ENCODE data around the gene OASL. TPM values are rescaled to one million over a fixed set of nuclear protein-coding genes. Genes with fewer than 3 reads are reported as not detected.

Gene OASL
- total and polyA plus RNA-seq, 12 donors: 0.06 to 1.9 (median 0.56) TPM; not detected in 1

DNA sequence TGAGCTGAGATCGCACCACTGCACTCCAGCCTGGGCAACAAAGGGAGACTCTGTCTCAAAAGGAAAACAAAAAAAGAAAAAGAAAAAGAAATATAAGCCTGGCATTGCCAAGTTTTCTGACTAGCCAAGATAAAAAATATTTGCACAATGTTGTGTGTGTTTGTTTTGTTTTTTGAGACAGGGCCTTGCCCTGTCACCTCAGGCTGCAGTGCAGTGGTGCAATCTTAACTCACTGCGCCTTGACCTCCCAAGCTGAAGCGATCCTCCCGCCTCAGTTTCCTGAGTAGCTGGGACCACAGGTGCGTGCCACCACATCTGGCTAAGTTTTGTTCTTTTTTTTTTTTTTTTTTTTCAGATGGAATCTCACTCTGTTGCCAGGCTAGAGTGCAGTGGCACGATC, 17.3 kb downstream of the OASL start:
- Histone ChIP-seq H3K27ac (no peak overlapping the region), H3K9me3 (replicated peaks in 1 of 3) (no peaks in the 10 kb centered on the region), H3K4me3 (no peak overlapping the region), H3K27me3 (no peaks in the 10 kb centered on the region), H3K4me1 (replicated peaks in 1 of 2) (no peaks in the 10 kb centered on the region), H3K36me3 (replicated peaks in 1 of 2) (no peaks in the 10 kb centered on the region)
- intact Hi-C loops (cut with DNase I): no loop called here
- TF ChIP-seq CTCF (IDR thresholded peaks at IDR 0.05) (no peak), POLR2A (IDR thresholded peaks at IDR 0.05) (no peak)
- no peak for DNase-seq
- WGBS, 4 donors: 83 to 92% (median 90%) methylated on average over 5 to 6 of the region's 6 CpGs

DNA sequence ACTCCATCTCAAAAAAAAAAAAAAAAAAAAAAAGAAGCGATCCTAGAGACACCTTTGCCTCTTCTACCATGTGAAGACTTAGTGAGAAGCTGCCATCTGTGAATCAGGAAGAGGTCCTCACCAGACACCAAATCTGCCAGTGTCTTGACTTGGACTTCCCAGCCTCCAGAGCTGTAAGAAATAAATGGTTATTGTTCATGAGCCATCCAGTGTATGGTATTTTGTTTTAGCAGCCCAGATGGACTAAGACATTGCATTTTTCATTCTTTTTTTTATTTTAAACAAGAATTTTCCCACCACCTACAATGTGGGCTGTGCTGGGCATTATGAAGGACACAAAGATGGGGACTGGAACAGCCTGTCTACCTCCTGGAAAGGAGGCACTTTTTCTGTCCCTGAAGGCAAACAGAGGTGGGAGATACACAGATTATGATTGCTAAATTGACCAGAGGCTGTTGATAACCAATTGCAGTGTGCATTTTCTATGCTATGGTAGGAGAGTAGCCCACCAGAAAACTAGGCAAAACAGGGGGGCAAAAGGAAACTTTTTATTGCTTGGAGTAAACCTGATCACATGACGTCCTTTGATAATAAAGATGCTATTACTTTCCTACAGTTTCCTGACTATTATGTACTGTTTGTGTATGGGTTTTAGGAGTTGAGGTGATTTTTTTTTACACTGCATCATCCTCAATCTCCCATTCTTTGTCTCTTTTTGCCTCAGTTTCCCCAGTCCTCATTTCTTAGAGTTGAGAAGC, 20.0 kb downstream of the OASL start:
- Histone ChIP-seq H3K4me1 (replicated peaks in 1 of 2) (peaks cover 7 to 8% of the 10 kb centered on the region in 2 donors), H3K36me3 (replicated peaks in 1 of 2) (no peaks in the 10 kb centered on the region), H3K4me3 (no peak overlapping the region), H3K9me3 (replicated peaks in 1 of 3) (no peaks in the 10 kb centered on the region), H3K27ac (no peak overlapping the region), H3K27me3 (no peaks in the 10 kb centered on the region)
- intact Hi-C loops (cut with DNase I): no loop called here
- 72 to 98% (median 92%) methylated on average over 2 of the region's 2 CpGs for WGBS, 4 donors
- TF ChIP-seq POLR2A (IDR thresholded peaks at IDR 0.05) (no peak), CTCF (IDR thresholded peaks at IDR 0.05) (no peak)
- no peak for DNase-seq

GRCh38 chr12:121017966-121018491, 21.0 kb downstream of the OASL start:
- no peak overlapping the region for H3K27ac ChIP-seq
- peak in 6 of 7 donors; percentile 38 to 57 (median 56) for DNase-seq
- no peaks in the 10 kb centered on the region for H3K9me3 ChIP-seq (replicated peaks in 1 of 3)
- 72 to 89% (median 78%) methylated on average over 15 of the region's 15 CpGs for WGBS, 4 donors
- H3K27me3 ChIP-seq: no peaks in the 10 kb centered on the region
- H3K4me3 ChIP-seq: no peak overlapping the region
- peaks cover 7 to 8% of the 10 kb centered on the region in 2 donors for H3K4me1 ChIP-seq (replicated peaks in 1 of 2)
- intact Hi-C loops (cut with DNase I): no loop called here
- H3K36me3 ChIP-seq (replicated peaks in 1 of 2): no peaks in the 10 kb centered on the region
- TF ChIP-seq POLR2A (IDR thresholded peaks at IDR 0.05): no peak
- TF ChIP-seq CTCF (IDR thresholded peaks at IDR 0.05): no peak

- intact Hi-C loops (cut with DNase I): no loop called here
- no peaks in the 10 kb centered on the region for H3K36me3 ChIP-seq (replicated peaks in 1 of 2)
- peak; percentile 90 to 97 (median 92) for DNase-seq
- peak within 1 kb of the TSS in 3 of 4 donors; percentile 65 to 87 (median 69) for H3K4me3 ChIP-seq
- WGBS, 4 donors: 1 to 5% (median 1%) methylated on average over 16 to 34 of the region's 34 CpGs
- H3K4me1 ChIP-seq (replicated peaks in 1 of 2): peaks cover 7 to 8% of the 10 kb centered on the region in 2 donors
- H3K9me3 ChIP-seq (replicated peaks in 1 of 3): no peaks in the 10 kb centered on the region
- no peaks in the 10 kb centered on the region for H3K27me3 ChIP-seq
- peak in 1 of 2 donors; percentile 60 for TF ChIP-seq POLR2A (IDR thresholded peaks at IDR 0.05)
- no peak for TF ChIP-seq CTCF (IDR thresholded peaks at IDR 0.05)
- H3K27ac ChIP-seq: peak within 1 kb of the TSS in 3 of 5 donors; percentile 39 to 74 (median 68)
These were observed 22.9 kb downstream of the OASL start, which contains the start of gene C12orf43 for GRCh38 chr12:121015825-121016766. Gene C12orf43 (minus strand): TSS chr12:121016487. CDS start chr12:121016474, 13 bp downstream.
